Transverse colon (tissue), 4 donors: ENCODE measurements around the gene CCDC134.

Experiments
- EP300 ChIP-seq: sonication (generic); formaldehyde crosslinking; IDR thresholded peaks from one replicate; pipeline ENCODE4 v1.6.1; 2017; ENCODE audit warnings: antibody characterized with exemption, low read depth
- POLR2A ChIP-seq: fragments of 450-650 bp; IDR thresholded peaks from one replicate; pipeline ENCODE4 v1.6.1; 2016; ENCODE audit warnings: antibody characterized with exemption, mild to moderate bottlenecking, moderate library complexity
- POLR2AphosphoS5 ChIP-seq, 3 donors: sonication (generic); formaldehyde crosslinking; IDR thresholded peaks; one replicate each; pipeline ENCODE4 v1.6.1; 2016; ENCODE audit warnings: antibody characterized with exemption in 3 of 3
- TF ChIP-seq, protein P1 (sequence below), 5 experiments: fragments of 200-600 bp in 3 of 5; fragments of 450-650 bp in 2 of 5; sonication (generic) in 3 of 5; IDR thresholded peaks; 1 replicate in 2 of 5; 2 replicates in 3 of 5; pipeline ENCODE4 v1.5.1; 2016 to 2017; ENCODE audit warnings: antibody characterized with exemption in 5 of 5, inconsistent platforms in 3 of 5, mild to moderate bottlenecking in 2 of 5, moderate library complexity in 1 of 5

DNA sequence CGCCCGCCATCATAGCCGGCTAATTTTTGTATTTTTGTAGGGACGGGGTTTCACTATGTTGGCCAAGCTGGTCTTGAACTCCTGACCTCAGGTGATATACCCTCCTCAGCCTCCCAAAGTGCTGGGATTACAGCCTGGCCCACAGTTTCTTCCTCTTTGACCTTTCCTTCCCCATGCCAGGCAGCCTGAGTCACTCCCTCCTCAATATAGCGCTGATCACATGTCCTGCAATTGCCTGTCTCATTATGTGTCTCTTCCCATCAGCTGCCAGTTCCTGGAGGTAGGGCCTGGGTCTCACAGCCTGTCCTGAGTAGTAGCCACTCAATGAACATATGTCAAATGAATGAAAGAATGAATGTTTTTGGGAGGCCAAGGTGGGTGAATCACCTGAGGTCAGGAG lies 43.0 kb upstream of the CCDC134 start:
- TF ChIP-seq, protein P1, sequence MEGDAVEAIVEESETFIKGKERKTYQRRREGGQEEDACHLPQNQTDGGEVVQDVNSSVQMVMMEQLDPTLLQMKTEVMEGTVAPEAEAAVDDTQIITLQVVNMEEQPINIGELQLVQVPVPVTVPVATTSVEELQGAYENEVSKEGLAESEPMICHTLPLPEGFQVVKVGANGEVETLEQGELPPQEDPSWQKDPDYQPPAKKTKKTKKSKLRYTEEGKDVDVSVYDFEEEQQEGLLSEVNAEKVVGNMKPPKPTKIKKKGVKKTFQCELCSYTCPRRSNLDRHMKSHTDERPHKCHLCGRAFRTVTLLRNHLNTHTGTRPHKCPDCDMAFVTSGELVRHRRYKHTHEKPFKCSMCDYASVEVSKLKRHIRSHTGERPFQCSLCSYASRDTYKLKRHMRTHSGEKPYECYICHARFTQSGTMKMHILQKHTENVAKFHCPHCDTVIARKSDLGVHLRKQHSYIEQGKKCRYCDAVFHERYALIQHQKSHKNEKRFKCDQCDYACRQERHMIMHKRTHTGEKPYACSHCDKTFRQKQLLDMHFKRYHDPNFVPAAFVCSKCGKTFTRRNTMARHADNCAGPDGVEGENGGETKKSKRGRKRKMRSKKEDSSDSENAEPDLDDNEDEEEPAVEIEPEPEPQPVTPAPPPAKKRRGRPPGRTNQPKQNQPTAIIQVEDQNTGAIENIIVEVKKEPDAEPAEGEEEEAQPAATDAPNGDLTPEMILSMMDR (IDR thresholded peaks at IDR 0.05) = no peak
- no peak for TF ChIP-seq POLR2AphosphoS5 (IDR thresholded peaks at IDR 0.05)
- no peak for TF ChIP-seq EP300
- TF ChIP-seq POLR2A = no peak
